Left forelimb (tissue), 1 donor: Measurements from ENCODE around the gene BTN1A1.
"Not testable (repeated sequence)": the region's sequence is repeated elsewhere in the genome, so short reads cannot be mapped to it uniquely, and the experiment has no call there.

Source experiments
- DNase-seq: peaks from one replicate; pipeline ENCODE4 v3.0.0-alpha.2; 2018; ENCODE audit warnings: low spot score

The BTN1A1 gene, protein sequence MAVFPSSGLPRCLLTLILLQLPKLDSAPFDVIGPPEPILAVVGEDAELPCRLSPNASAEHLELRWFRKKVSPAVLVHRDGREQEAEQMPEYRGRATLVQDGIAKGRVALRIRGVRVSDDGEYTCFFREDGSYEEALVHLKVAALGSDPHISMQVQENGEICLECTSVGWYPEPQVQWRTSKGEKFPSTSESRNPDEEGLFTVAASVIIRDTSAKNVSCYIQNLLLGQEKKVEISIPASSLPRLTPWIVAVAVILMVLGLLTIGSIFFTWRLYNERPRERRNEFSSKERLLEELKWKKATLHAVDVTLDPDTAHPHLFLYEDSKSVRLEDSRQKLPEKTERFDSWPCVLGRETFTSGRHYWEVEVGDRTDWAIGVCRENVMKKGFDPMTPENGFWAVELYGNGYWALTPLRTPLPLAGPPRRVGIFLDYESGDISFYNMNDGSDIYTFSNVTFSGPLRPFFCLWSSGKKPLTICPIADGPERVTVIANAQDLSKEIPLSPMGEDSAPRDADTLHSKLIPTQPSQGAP

GRCh38 chr6:26500102-26500501, at the start of gene BTN1A1:
Gene BTN1A1, plus strand, starts transcription at chr6:26500303. Its CDS starts 984 bp downstream, at chr6:26501287.
- no peak for DNase-seq

DNA sequence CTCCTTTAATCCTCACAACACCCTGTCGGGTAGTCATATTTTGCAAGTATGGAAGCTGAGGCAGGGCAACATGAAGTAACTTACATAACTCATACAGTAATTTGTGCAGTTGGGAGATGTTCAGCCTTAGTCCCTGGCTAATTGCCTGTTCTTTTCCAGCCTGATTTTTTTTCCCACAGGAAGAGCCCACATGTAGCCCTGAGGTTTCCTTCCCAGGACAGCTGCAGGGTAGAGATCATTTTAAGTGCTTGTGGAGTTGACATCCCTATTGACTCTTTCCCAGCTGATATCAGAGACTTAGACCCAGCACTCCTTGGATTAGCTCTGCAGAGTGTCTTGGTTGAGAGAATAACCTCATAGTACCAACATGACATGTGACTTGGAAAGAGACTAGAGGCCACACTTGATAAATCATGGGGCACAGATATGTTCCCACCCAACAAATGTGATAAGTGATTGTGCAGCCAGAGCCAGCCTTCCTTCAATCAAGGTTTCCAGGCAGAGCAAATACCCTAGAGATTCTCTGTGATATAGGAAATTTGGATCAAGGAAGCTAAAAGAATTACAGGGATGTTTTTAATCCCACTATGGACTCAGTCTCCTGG, 47.4 kb upstream of the BTN1A1 start:
- no peak for DNase-seq

- DNase-seq: no peak
Measured at GRCh38 chr6:26454631-26455030, 45.5 kb upstream of the BTN1A1 start.

DNA sequence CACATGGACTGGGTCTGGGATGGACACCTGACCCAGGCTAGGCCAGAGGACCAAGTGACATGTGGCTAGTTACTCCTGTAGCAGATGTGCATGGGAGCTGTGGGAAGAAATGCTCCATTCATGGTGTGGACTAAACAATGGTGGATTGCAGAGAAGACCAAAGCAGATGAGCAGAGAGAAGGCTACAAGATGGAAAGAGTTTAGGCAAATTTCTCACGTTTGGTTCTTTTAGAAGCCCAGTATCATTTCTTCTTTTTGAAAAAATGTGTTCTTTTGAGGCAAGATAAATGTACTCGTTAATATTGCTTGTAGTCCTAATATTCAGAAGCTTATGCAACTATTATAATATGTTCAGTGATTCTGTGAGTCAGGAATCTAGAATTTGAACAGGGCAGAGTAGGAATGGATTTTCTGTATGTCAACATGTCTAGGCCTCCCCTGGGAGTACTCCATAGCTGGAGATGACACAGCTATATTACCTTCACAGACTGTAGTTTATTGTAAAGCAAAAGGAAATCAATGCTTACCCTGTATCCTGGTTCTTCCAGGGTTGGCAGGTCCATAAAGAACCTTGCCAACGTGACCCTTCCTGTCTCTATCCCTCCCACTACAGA, 44.6 kb upstream of the BTN1A1 start:
- no peak for DNase-seq

DNA sequence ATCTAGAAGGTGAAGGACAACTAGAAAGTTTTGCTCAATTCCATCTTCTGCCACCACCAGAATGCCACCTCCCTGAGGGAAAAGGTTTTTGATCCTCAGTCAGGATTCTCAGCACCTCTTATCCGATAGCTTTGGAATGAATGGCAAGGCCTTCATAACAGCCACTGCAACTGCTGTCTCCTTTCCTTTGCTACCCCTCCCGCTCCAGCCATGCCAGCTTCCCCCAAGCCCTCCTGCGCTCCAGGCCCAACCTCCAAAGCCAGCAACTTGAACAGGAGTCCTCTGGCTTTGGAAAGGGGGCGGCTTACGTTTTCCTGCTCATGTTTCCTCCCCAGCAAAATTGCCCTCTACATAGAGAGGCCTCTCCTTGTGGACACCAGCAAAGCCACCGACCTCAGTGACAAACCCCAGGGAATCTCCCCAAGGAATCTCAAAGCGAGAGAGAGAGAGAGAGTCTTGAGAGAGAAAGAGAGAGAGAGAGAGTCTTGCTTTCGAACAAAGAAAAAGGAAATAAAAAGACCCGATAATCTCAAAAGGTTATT, 42.8 kb upstream of the BTN1A1 start:
- peak; percentile 75 for DNase-seq

DNA sequence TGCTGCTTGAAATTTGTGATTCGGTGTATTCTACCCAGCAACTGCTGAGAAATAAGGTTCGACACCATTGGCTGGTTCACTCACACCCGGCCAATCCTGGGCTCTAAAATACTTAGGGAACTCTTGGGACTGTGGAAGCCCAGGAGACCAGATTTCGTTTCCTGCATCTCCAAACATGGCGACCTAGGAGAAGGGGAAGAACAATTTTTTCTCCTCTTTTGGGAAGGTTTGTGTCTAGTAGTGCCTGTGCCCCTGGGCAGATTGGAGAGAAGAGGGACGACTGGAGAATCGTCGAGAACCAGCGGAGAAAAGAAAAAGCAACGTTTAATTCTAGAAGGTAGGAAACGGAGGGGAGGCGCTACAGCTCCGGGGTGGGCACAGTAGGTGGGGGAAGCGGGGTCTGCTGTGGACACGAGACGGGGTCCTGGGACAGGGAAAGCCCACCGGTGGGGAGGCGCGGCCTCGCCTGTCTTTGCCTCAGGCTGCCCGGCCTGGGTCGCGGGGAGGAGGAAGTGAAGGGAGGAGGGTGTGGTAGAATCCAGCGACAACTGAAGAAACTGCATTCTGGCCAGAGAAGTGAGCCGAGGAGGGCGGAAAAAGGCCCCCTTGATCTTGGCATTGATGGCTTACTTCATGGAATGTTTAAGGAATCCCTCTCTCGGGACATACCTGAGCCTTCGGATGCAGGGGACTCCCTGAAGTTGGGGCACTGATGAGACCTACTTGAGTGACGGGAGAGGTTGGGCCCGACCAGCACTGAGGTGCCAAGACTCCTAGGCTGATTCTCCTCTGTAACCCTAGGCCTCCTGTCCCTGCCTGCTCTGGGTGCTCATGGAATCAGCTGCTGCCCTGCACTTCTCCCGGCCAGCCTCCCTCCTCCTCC, 42.1 kb upstream of the BTN1A1 start, which contains the start of gene BTN2A1:
TSS of gene BTN2A1 (plus strand) at position 150 of the 883 bp plus-strand sequence. CDS start at position 832, 682 bp downstream.
- DNase-seq: peak; percentile 79

DNA sequence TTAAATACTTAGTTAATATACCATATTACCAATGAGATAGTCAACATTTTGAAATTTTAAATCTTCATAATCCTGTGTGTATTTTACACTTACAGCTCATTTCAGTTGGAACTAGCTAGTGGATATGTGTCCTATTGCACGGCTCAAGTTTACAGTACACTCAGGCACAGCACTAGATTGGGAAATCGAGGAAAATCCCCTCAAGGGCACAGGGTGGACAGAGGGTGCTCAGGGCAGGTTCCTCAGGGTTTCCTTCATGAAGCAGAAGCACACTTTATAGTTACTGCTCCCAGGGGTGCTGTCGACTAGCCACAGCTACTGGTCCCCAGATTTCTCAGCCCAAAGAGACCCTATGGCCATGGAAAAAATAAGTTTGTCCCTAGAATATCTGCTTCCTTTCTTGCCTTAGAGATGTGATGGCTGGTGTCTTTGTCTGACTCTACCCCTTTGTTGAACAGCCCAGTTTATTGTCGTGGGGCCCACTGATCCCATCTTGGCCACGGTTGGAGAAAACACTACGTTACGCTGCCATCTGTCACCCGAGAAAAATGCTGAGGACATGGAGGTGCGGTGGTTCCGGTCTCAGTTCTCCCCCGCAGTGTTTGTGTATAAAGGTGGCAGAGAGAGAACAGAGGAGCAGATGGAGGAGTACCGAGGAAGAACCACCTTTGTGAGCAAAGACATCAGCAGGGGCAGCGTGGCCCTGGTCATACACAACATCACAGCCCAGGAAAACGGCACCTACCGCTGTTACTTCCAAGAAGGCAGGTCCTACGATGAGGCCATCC, 40.9 kb upstream of the BTN1A1 start:
- DNase-seq: no peak

DNA sequence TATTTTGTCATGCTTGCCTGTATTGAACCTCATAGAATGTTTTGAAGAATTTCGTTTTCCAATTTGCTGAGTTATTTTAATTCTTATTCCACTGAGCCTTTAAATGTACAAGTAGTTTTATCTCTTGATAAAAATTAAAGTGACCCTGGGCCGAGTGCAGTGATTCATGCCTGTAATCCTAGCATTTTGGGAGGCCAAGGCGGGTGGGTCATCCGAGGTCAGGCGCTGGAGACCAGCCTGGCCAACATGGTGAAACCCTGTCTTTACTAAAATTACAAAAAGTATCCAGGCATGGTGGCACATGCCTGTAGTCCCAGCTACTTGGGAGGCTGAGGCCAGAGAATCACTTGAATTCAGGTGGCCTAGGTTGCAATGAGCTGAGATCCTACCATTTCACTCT, 38.8 kb upstream of the BTN1A1 start:
- DNase-seq: not testable (repeated sequence)

DNA sequence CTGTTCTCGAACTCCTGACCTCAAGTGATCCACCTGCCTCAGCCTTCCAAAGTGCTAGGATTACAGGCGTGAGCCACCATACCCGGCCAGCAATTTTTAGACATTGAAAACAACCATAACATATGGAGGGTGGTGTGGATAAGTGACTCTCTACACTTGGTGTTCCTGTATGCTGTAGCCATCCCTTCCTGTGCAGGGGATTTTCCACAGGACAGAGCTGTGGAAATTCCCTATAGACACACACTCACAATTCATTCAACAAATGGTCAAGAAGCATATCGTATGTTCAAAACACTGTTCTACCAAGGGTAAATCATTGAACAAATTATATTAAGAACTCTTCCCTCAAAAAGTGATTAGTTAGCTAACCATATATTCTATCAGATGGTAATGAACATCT, 36.1 kb upstream of the BTN1A1 start:
- no peak for DNase-seq

- no peak for DNase-seq
Measured at GRCh38 chr6:26464416-26465131, 35.5 kb upstream of the BTN1A1 start.

DNA sequence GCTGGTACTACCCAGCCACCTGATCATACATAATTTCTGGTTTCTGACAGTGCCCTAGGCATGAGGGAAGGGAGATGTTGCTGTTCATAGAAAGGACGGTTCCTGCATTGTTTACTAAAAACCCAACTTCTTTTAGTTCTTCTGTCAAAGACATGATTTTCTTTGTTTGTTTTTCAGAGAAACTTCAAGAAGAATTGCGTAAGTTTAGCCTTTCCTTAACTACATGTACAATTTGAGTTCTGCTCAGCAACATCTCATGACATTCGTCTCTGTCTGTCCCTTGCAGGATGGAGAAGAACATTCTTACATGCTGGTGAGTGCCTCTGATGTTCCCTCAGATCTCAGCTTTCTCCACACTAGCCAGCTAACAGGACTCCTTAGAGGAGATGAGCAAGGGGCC, 34.3 kb upstream of the BTN1A1 start:
- no peak for DNase-seq

DNA sequence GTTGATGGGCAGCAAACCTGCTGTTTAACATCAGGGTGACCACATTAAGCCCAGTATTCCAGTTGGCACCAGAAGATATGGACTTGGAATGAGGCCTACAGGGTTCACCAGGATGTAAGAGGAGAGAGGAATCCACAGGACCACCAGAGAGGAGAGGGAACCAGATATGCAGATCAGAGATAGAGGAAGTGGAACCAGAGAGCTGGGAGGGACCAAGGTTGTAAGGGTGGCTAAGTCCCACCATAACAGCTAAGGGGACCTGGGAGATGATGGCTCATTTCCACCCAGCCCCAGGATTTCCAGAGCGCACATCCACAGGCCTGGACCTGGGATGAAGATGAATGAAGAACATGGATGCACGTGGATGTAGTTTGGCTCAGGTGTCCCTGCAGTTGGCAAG, 31.3 kb upstream of the BTN1A1 start:
- DNase-seq: no peak

DNA sequence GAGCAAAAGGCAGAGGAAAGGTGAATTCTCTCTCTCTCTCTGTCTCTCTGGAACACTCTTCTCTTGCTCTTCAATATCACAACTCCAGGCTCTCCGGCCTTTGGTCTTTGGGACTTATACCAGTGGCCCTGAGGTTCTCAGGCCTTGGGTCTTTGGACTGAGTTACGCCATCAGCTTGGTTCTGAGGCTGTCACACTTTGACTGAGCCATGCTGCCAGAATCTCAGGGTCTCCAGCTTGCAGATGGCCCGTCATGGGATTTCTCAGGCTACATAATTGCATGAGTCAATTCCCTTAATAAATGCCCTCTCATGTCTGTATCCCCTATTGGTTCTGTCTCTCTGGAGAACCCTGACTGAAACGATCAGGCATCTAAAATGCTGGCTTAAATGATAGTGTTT, 29.5 kb upstream of the BTN1A1 start:
- DNase-seq: no peak

GRCh38 chr6:26471970-26472369, 28.1 kb upstream of the BTN1A1 start:
- DNase-seq: no peak

- DNase-seq: no peak
Measured at GRCh38 chr6:26472549-26473290, 27.4 kb upstream of the BTN1A1 start.

DNA sequence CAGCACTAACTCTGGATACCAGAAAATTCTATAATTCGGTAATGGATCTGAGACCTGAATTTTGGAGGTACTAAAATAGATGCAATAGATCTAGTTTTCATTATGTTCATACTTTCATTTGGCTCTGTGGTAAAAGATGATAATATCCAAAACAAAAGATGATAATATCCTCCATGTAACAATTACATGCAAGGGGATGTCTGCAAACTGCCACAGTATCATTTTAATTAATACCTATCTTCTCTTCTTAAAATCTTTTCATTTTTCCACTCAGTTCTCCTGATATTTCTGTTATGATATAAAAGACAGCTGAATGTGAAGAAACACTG, 26.7 kb upstream of the BTN1A1 start:
- DNase-seq: no peak

DNA sequence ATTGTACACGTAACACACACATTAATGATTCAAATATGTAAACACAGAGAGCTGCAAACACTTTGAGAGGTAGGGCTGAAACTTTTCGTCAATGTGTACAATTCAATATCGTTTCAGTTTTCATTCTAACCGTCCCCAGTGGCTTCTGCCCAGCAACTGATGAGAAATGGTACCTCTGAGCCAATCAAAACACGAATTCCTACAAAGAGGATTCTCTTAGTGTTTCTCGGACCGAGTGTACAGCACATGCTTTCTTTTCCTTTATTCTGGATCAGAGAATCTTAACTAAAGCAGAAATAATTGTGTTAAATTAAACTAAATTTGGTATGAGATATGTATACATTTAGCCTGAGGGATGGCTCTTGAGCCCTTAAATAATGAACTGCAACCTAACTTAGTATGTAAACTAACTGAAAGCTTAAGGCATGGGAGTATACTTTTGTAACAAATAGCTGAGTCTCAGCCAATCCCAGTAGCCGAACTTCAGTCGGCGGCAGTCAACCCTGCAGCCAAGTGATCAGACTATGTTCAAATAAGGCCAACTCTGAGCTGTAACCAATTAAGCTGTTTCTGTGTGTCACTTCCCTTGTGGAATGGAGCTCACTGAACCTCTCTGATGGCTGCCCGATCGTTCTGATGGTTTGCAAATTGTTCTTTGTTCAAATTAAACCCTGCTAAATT, 26.2 kb upstream of the BTN1A1 start:
- peak; percentile 82 for DNase-seq

- no peak for DNase-seq
Measured at GRCh38 chr6:26474439-26474881, 25.6 kb upstream of the BTN1A1 start.
